ENCODE results near the gene POU6F1. TPM values are rescaled to one million over a fixed set of nuclear protein-coding genes. Genes with fewer than 3 reads are reported as not detected.

POU6F1 gene
- total and polyA plus RNA-seq, 9 of the 15 experiments (the other 6 are each of a cell fraction or from before 2014, with no cell fraction given), result 0.14 to 3.3 (median 1.1) TPM

- TF ChIP-seq ZBTB40 (IDR thresholded peaks at IDR 0.05) (peak; percentile 82), ZBTB40 (CRISPR knock-in tag; IDR thresholded peaks at IDR 0.05) (no peak), HINFP (tag; conservative IDR thresholded peaks at IDR 0.05; ENCODE audit: low read depth) (no peak), ELK1 (CRISPR knock-in tag; IDR thresholded peaks at IDR 0.05) (no peak), IFI16 (CRISPR knock-in tag; IDR thresholded peaks at IDR 0.05) (no peak), BRD9 (IDR thresholded peaks at IDR 0.05; ENCODE audit: low read depth, partially characterized antibody) (no peak), CBX2 (IDR thresholded peaks at IDR 0.05; ENCODE audit: insufficient read depth, low read length, poor library complexity, severe bottlenecking) (no peak), ZNF445 (CRISPR knock-in tag; IDR thresholded peaks at IDR 0.05; ENCODE audit: low read depth) (no peak), HNRNPUL1 (IDR thresholded peaks at IDR 0.05; ENCODE audit: low read length) (no peak), ZNF175 (CRISPR knock-in tag; IDR thresholded peaks at IDR 0.05; ENCODE audit: low read depth) (peak; percentile 68; the same call in 1 of the 2 replicates), E2F1 (CRISPR knock-in tag; IDR thresholded peaks at IDR 0.05) (peak; percentile 63; the same call in 1 of the 2 replicates)
These were observed 20.9 kb upstream of the POU6F1 start, which contains the start of gene DAZAP2 (continued) for GRCh38 chr12:51238510-51239334.

Data from K562 (cell line).